ENCODE measurements around the gene PKP4.

Gene PKP4

GRCh38 chr2:158559252-158559651 lies 102.5 kb downstream of the PKP4 start:
- no peak for DNase-seq (ENCODE audit: low spot score)
- Histone ChIP-seq H3K4me3 (no peak overlapping the region), H3K27ac (no peak overlapping the region)
- TF ChIP-seq CTCF (IDR thresholded peaks at IDR 0.05), result no peak

- TF ChIP-seq CTCF (IDR thresholded peaks at IDR 0.05), result no peak
- Histone ChIP-seq H3K27ac (no peak overlapping the region), H3K4me3 (no peak overlapping the region)
- no peak for DNase-seq (ENCODE audit: low spot score)
These were observed 103.5 kb downstream of the PKP4 start for GRCh38 chr2:158560259-158560658.

GRCh38 chr2:158561054-158561453 lies 104.3 kb downstream of the PKP4 start:
- Histone ChIP-seq H3K27ac (no peak overlapping the region), H3K4me3 (no peak overlapping the region)
- DNase-seq (ENCODE audit: low spot score), result no peak
- TF ChIP-seq CTCF (IDR thresholded peaks at IDR 0.05), result no peak

- DNase-seq (ENCODE audit: low spot score), result no peak
- Histone ChIP-seq H3K27ac (no peak overlapping the region), H3K4me3 (no peak overlapping the region)
- no peak for TF ChIP-seq CTCF (IDR thresholded peaks at IDR 0.05)
These were observed 110.5 kb downstream of the PKP4 start for GRCh38 chr2:158567208-158567607.

- no peak for TF ChIP-seq CTCF (IDR thresholded peaks at IDR 0.05)
- DNase-seq (ENCODE audit: low spot score), result no peak
- H3K4me3 ChIP-seq, result no peak overlapping the region
- H3K27ac ChIP-seq, result no peak overlapping the region
These were observed 112.5 kb downstream of the PKP4 start for GRCh38 chr2:158569284-158569683.

- H3K27ac ChIP-seq, result no peak overlapping the region
- H3K4me3 ChIP-seq, result no peak overlapping the region
- DNase-seq (ENCODE audit: low spot score), result no peak
- TF ChIP-seq CTCF (IDR thresholded peaks at IDR 0.05), result no peak
These were observed 114.1 kb downstream of the PKP4 start for GRCh38 chr2:158570869-158571268.

- Histone ChIP-seq H3K27ac (no peak overlapping the region), H3K4me3 (no peak overlapping the region)
- no peak for DNase-seq (ENCODE audit: low spot score)
- no peak for TF ChIP-seq CTCF (IDR thresholded peaks at IDR 0.05)
These were observed 117.0 kb downstream of the PKP4 start for GRCh38 chr2:158573739-158574138.

Data from coronary artery (tissue), 2 donors.